NCI-H526 (cell line): ENCODE results near the gene ELMO2.
A peak's percentile ranks its signal among the peaks of the same experiment; 100 is the strongest.

ENCODE experiments used
- DNase-seq, 2 experiments: peaks; one replicate each; lab custom pipeline; 2025; lab: John Stamatoyannopoulos, UW

The ELMO2 gene

GRCh38 chr20:46402331-46402811 is 4.0 kb downstream of the ELMO2 start:
- no peak for DNase-seq

DNA sequence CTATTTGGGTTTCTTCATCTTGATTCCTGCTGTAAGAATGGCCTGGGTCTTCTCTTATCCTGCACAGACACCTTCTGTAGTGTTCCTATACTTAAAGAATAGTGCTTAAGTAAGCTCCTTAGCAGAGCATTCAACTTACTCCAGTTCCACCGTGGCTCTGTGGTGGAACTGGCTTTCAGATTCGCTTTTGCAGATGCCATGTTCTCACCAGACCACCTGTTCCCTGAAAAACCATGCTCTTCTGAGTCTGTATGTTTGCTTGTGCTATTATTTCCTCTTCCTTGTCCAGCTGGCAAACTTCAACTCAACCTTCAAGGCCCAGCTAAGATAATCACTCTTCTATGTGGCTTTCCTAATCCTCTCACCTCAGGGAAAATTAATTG is 4.9 kb downstream of the ELMO2 start:
- DNase-seq = no peak

DNA sequence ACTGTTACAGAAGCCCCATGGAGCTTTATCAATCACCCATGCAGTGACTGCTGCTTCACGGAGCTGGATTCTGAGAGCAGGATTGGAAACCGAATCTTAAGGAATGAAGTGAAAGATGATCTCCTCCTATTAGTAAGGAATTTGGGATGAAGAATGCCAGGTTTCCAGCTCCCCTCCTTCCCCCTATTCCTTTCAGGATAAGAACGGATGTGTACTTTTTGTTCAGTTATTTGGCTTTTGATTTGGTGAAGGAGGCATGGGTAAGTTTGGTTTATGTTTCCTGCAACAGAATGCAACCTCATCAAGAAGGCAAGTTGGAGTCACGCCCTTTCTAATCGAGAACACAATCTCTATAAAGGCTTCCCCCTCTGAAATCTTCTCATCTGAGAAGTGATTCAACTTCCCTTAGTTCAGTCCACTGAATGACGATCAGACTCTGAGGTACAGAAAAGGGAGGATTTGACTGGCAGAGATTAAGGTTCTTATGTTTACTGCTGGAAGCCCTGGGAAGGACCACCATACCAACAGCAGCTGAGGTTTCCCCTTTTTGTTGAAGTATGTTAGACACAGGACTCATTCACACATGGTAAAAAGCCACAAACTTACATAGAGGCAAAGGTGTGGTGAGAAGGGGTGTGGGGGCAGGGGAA is 5.5 kb downstream of the ELMO2 start:
- DNase-seq = no peak

DNA sequence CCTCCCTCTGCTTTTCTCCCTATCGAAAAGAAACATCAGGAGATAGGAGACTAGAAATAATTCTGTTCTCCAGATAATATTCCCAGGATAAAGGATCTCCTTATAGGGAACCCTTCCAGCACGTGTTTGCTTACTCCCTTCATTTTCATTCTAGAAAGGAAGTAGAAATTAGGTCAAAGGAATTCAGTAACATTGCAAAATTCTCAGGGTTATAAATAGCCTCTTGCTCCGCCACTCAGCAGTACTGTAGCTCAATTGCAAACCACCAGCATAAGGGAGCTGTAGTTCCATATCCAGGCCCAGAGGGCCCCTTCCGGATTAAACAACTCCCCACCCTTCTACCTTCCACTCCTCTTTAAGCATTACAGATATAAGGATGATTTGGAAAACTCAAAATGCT is 6.2 kb downstream of the ELMO2 start:
- no peak for DNase-seq

DNA sequence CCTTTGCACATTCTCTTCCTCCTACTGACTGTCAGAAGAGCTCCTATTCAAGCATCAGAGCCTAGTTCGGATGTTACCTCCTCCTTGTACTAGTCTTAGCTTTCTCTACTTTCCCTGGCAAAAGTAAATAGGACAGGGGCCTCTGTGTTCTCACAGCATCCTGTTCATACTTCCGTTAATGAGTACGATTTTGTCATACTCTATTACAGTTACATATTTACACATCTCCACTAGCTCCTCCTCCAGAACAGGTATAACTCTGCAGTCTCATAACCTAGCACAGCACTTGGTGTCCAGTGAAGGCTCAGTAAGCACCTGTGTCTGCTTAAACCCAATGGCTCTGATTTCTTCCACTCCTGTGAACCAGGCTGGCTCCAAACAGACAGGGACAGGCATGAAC is 7.0 kb downstream of the ELMO2 start:
- DNase-seq = no peak

DNA sequence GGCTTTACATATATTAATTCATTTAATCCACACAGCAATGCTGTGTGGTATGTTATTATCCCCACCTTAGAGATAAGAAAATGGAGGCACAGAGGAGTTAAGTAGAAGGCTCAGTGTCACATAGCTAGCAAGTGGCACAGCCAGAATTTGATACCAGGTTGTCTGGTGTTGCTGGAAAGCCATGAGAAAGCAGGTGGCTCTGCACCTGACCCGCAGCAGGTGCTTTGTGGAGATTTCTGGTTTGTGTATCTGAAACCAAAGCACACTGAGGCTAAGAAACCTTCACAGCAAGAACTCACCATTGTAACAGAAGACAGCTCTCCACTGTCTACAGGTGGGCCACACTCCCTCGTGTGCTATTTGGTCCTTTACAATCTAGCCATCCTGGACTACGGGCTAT is 7.5 kb downstream of the ELMO2 start:
- no peak for DNase-seq

GRCh38 chr20:46396052-46396740 is 10.2 kb downstream of the ELMO2 start:
- DNase-seq = no peak

DNA sequence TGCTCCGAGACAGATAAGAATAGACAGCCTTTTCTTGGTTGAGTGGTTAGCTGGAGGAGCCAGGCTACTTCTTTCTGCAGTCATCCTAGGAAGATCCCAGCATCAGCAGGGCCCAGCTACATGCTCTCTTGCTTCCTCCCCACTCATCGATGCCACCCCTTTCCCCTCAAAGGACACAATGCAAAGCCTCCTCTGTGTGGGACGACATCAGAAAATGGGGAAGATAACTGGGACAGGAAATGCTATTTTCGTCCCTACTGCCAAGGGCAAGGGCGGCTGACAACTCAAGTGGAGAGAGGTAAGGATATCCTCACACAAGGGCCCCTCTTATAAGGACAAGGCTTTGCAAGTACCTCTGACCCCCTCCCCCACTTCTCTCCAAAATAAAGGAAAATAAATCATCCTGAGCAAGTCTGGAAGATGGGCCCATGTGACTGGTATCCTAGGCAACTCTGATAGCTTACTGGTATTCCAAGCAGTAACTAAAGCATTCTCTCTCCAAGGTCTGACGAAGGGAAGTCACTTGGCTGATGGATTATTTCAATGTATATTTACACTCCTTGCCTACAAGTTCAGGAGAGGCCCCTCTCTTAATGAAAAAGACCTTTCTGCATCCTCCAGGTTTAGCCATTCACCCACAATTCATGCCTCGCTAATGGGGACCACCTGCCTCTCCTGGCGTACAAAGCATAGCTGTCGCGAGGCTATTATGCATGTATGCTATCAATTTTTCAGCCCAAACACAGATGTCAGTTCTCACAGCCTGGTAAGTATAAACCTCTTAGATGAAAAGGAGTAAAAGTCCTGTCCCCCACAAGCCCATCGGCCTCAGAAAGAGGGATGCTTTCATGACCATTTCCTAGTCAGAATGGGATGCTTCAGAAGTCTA is 11.3 kb downstream of the ELMO2 start:
- no peak for DNase-seq

DNA sequence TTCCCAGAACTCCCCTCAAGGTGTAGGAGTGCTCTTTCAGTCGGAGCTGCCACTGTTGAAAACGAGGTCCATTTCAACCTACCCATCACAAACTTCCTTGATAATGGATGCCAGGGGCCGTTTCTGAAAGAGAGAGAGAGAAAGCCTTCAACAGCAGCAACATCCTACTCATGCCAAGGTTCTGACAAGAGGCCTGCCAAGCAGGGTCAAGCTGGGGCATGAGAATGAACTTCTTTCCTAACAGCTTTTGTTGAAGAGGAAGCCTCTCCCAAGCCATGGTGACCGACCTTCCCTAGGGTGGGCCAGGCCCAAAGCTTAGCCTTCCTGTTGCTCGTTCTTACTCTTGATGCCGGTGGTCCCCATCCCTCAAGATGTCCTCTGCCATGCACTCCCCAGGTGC is 12.4 kb downstream of the ELMO2 start:
- no peak for DNase-seq

- no peak for DNase-seq
Observed at GRCh38 chr20:46388937-46389336, 17.5 kb downstream of the ELMO2 start.

- no peak for DNase-seq
Observed at GRCh38 chr20:46388201-46388836, 18.1 kb downstream of the ELMO2 start.

DNA sequence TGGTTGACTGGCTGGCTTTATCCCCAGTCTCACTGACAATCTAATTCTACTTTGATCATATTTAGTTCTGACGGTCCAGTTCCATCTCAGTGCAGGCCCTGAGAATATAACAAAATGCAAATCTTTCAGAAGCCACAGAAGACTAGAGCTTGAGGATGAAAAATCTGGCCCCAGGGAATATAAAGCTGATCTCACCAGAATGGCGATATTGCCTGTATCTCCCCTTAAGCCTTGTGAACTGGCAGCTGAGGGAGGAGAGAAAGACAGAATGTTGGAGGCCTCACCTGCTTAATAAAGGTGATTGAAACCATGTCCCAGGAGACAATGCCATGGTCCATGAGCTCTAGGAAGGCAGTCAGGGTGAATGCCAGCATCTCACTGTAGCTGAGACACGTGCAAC is 19.4 kb downstream of the ELMO2 start:
- DNase-seq = peak; percentile 90 to 91

GRCh38 chr20:46378412-46379009 is 27.9 kb downstream of the ELMO2 start:
- no peak for DNase-seq

GRCh38 chr20:46377518-46377917 is 28.9 kb downstream of the ELMO2 start:
- DNase-seq = peak; percentile 42 to 65

- no peak for DNase-seq
Observed at GRCh38 chr20:46376196-46376785, 30.1 kb downstream of the ELMO2 start.

DNA sequence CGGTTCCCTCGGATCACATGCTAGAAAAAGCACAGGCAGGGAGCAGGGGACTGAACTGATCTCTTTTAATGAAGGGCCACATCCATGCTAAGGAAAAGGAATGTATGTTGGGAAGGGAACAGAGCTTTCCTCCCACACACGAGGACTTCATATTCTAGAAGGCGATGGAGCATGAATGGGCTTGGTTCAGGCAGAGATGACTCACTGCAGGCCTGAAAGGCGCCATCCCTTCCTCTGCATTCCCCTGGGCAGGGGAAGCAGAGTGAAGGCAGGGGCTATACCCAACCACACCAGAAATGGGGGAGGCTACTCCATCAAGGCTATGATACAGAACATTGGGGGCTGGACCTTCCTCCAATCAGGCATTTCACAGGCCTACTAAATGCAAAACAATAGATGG is 30.6 kb downstream of the ELMO2 start:
- DNase-seq = no peak

DNA sequence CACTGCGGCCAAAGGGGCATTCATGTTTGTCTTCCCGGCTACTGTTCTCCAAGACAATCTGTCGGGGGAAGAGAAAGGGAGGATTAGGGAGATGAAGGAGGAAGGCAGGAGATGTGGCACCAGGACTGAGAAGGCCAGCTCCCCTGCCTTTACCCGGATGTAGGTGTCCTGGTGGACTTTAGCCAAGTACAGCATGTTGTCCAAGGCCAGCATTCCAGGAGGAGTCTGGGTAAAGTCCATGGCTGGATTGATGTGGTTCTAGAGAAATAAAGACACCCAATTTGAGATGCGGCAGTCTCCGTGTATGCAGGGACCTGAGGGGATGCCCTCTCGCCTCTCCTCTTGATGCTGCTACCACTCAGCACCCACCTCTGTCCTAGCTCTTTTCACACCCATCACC is 32.0 kb downstream of the ELMO2 start:
- DNase-seq = no peak

DNA sequence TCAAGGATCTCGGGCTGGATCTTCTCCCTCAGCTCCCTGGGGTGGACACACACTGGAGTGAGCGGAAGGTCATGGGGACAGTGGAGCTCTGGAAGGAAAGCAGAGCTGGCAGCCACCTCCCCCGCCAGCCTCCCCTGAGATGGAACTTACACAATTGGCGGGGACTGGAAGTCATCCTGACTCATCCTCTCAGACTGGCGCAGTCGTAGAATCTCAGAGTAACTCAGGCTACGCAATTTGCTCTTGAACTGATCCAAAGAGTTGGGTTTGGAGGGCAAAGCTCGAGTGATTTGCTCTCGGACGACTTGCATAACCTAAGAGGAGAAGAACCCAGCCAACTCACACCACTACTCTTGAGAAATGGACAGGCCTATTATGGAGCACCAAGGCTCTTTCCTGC is 34.8 kb downstream of the ELMO2 start:
- DNase-seq = no peak

DNA sequence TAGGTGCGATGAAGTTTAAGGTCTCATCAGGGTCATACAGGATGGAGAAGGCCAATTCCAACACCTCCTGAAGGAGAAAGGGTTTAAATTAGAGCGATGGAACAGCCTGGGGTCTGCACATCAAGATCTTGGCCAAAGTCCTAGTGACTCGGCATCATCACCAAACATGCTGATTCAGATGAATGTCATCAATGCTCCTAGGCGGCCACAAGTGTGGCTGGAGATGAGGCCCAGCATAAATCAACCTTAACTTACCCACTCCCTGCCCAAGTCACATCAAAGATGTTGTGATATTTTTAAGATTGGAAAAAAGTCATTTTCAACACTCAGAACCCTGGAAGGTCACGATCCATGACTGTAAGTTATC is 37.5 kb downstream of the ELMO2 start:
- DNase-seq = no peak

- no peak for DNase-seq
Observed at GRCh38 chr20:46367967-46368901, 38.2 kb downstream of the ELMO2 start.

DNA sequence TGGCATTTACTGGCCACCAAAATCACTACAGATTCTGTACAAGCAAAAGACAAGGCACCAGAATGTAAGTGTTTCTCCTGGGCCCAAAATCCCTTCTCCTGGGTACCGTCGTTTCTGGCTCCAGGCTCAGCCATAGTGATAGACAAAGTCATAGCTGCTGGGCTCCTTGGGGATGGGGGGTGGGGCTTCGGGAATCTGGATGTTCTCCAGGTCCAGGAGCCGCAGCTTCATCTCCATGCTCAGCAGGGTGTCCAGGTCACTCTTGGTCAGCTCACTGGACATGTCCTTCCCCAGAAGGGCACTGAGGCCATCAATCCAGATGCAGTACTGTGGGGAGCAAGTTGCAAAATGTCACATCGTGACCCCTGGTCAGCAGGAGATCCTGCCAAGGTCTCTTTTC is 39.2 kb downstream of the ELMO2 start:
- no peak for DNase-seq
